Right atrium auricular region (tissue), 2 donors: ENCODE results near the gene AK6. TPM values are rescaled to one million over a fixed set of nuclear protein-coding genes. Genes with fewer than 3 reads are reported as not detected.

ENCODE experiments used
- DNase-seq: peaks from one replicate; pipeline ENCODE4 v3.0.0-alpha.2; 2019; ENCODE audit warnings: low spot score
- H3K27ac ChIP-seq, 2 donors: fragments of 200-600 bp; sonication (generic); 1 replicate in 1 of 2; 2 replicates in 1 of 2; pipeline ENCODE4 v1.5.1; 2016 to 2019
- H3K27me3 ChIP-seq, 2 donors: fragments of 200-600 bp; sonication (generic); one replicate each; pipeline versions ENCODE4 v1.5.1 to v1.6.0; 2017 to 2019
- H3K36me3 ChIP-seq: fragments of 200-600 bp; sonication (generic); one replicate; pipeline ENCODE4 v1.5.1; 2016
- H3K4me1 ChIP-seq, 2 donors: fragments of 200-600 bp; sonication (generic); one replicate each; pipeline versions ENCODE4 v1.5.1 to v1.6.0; 2017 to 2019
- H3K4me3 ChIP-seq, 2 donors: fragments of 200-600 bp; sonication (generic); 1 replicate in 1 of 2; 2 replicates in 1 of 2; pipeline ENCODE4 v1.5.1; 2017 to 2019; ENCODE audit warnings: mild to moderate bottlenecking in 1 of 2, moderate library complexity in 1 of 2
- H3K9me3 ChIP-seq, 2 donors: fragments of 200-600 bp; sonication (generic); one replicate each; pipeline ENCODE4 v1.5.1; 2019
- CTCF ChIP-seq, 2 donors: fragments of 200-600 bp; sonication (generic); IDR thresholded peaks; one replicate each; pipeline ENCODE4 v1.5.1; 2019; ENCODE audit warnings: antibody characterized with exemption in 2 of 2
- total RNA-seq, 2 donors: library from RNA; depleted of rRNA; stranded (reverse); fragments of >200 nt; gene quantifications; one replicate each; pipeline ENCODE4 v1.1.0, GENCODE V29; 2016

AK6 gene
- total RNA-seq, 2 donors from 2014 or later = 14.5 to 15.7 TPM

DNA sequence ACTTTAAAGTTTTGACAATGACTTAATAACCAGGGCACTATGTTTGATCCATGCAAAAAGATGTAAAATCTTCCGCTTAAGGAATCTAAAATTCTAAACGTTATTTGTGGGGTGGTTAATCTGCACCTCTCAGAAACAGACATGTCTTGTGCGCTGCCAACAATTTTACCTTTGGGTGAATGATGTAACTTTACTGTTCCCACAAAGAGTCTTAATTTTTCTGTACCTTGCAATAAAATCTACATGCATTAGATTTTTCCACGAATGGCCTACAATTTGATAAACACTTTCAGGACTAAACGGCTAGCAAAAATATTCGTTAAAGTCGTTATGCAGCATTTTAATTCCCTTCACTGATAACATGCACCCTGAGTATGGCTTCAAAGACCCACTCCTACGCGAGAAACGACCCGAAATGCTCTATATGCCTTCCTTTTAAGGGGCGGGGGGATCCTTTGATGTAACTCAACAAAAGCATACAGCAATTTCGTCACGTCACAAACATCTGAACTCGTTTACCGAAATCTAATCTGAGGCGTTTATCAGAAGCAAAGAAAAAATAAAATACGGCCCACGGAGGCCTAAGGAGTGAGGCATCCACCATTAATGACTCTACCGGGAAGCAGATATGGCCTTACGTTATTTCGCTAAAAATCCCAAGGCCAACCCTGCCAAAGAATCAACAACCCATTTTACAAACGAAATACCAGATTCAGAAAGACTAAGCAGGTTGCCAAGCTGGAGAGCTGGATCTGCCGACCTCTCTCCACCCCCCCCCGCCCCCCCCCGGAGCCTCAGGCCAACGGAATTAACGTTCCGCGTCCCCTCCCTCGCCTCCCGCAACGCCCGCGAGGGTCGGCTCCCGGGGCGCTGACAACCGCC, 621 bp downstream of the AK6 start:
- Histone ChIP-seq H3K4me3 (peak overlapping the region; percentile 90), H3K27me3 (no peaks in the 10 kb centered on the region), H3K9me3 (no peaks in the 10 kb centered on the region), H3K4me1 (peaks cover 0 to 29% of the 10 kb centered on the region in 2 donors), H3K27ac (peak overlapping the region; percentile 95 to 98), H3K36me3 (peaks cover 19% of the 10 kb centered on the region)
- no peak for DNase-seq
- no peak for TF ChIP-seq CTCF (IDR thresholded peaks at IDR 0.05)

DNA sequence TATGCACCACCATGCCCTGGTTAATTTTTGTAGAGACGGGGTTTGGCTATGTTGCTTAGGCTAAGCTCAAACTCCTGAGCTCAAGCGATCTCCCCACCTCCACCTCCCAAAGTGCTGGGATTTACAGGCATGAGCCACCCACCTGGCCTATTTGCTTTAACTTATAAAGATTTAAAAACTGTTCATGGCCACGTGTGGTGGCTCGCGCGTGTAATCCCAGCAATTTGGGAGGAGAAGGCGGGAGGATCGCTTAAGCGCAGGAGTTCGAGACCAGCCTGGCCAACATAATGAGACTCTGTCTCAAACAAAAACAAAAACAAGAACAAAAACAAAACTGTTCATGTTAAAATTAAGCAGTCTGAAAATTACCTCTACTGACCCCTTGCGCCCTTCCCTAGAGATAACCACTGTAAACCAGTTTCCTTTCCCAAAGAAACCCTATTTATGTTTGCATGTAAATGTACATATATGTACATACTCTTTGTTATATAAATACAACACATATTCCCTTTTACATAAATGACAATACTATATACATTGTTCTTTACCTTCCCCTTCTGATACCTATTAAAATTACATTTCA, 1.5 kb downstream of the AK6 start:
- H3K4me3 ChIP-seq = peak overlapping the region in 1 of 2 donors; percentile 90
- no peaks in the 10 kb centered on the region for H3K27me3 ChIP-seq
- no peak for DNase-seq
- H3K36me3 ChIP-seq = peaks cover 26% of the 10 kb centered on the region
- H3K4me1 ChIP-seq = peaks cover 0 to 29% of the 10 kb centered on the region in 2 donors
- no peak for TF ChIP-seq CTCF (IDR thresholded peaks at IDR 0.05)
- H3K9me3 ChIP-seq = no peaks in the 10 kb centered on the region
- no peak overlapping the region for H3K27ac ChIP-seq

DNA sequence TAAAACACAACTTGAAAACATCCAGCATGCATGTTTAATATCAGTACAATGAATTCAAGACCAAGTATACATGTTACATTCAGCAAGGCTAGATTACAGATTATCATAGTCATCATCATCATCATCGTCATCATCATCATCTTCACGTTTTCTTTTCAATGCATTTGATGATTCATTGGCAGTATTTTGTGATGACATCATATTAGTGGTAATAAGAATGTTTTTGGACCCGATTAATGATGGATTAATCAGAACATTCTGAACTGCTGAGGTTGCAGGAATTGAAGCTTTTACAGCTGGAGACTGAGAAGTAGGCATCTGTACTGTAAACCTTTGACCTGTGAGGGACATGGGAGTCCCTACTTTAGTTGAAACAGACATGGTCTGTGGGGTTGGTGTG, 4.5 kb downstream of the AK6 start:
- Histone ChIP-seq H3K9me3 (no peaks in the 10 kb centered on the region), H3K4me3 (no peak overlapping the region), H3K27ac (no peak overlapping the region), H3K36me3 (peaks cover 33% of the 10 kb centered on the region), H3K27me3 (no peaks in the 10 kb centered on the region), H3K4me1 (peaks cover 0 to 13% of the 10 kb centered on the region in 2 donors)
- TF ChIP-seq CTCF (IDR thresholded peaks at IDR 0.05) = no peak
- DNase-seq = no peak

DNA sequence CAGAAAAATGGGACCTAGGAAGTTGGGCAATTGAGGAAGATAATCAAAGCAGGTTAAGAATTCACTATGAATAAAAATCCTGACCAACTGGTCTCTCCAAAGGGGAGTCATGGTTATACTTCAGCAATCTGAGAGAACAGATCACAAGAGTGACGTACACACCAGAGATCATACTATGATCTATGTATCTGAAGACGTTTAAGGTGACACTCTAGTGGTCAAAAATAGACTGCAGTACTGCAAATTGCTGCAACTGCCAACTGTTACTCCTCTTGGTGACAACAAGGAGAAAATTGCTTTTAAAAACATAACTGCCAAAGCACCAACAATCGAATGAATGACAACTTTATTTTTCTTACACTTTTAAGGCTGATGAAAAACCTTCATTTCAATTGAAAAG, 4.9 kb downstream of the AK6 start:
- DNase-seq = no peak
- H3K9me3 ChIP-seq = no peaks in the 10 kb centered on the region
- H3K4me3 ChIP-seq = no peak overlapping the region
- H3K27ac ChIP-seq = no peak overlapping the region
- H3K27me3 ChIP-seq = no peaks in the 10 kb centered on the region
- TF ChIP-seq CTCF (IDR thresholded peaks at IDR 0.05) = peak in 1 of 2 donors; percentile 42
- peaks cover 33% of the 10 kb centered on the region for H3K36me3 ChIP-seq
- peaks cover 0 to 13% of the 10 kb centered on the region in 2 donors for H3K4me1 ChIP-seq

DNA sequence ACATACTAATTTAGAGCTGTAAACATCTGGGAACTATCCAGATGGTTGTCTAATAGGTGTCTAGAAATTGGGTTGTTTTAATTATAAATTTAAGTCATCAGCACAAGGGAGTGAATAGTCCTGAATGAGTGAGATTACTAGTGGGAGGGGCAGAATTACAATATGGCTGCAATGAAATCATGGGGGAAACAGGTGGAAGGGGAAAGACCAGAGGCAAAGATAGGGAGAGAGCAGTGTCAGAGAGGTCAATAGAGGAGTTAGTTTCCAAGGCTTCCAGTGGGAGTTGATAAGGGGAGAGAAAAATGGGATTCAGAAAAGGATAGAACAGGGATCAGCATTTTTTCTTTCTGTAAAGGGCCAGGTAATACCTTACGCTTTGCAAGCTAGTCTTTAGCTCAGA, 8.9 kb downstream of the AK6 start:
- Histone ChIP-seq H3K36me3 (peaks cover 22% of the 10 kb centered on the region), H3K27me3 (no peaks in the 10 kb centered on the region), H3K4me3 (no peak overlapping the region), H3K27ac (no peak overlapping the region), H3K4me1 (no peaks in the 10 kb centered on the region), H3K9me3 (no peaks in the 10 kb centered on the region)
- no peak for TF ChIP-seq CTCF (IDR thresholded peaks at IDR 0.05)
- DNase-seq = no peak
